Astrocyte (in vitro differentiated cells and primary cell): ENCODE results near the gene RAD51B. TPM values are rescaled to one million over a fixed set of nuclear protein-coding genes. Genes with fewer than 3 reads are reported as not detected.
A peak's percentile ranks its signal among the peaks of the same experiment; 100 is the strongest.

Experiments used
- DNase-seq: peaks from one replicate; pipeline ENCODE4 v3.0.0-alpha.2; 2010; ENCODE audit warnings: low read depth
- FAIRE-seq: peaks from 2 replicates; lab custom pipeline; 2011; peaks lifted over from hg19 to GRCh38; lab: Jason Lieb, UNC
- H2AFZ ChIP-seq: 2 replicates; pipeline ENCODE4 v1.6.0; 2012; ENCODE audit warnings: low read depth, low read length, inconsistent platforms
- H3K27ac ChIP-seq: 2 replicates; pipeline ENCODE4 v1.5.1; 2011; ENCODE audit warnings: low read depth, low read length, inconsistent platforms
- H3K27me3 ChIP-seq: 2 replicates; pipeline ENCODE4 v1.6.0; 2011; ENCODE audit warnings: low read length, inconsistent platforms; ENCODE audit not compliant: insufficient read depth
- H3K36me3 ChIP-seq: 2 replicates; pipeline ENCODE4 v1.5.1; 2011; ENCODE audit warnings: low read length, inconsistent platforms; ENCODE audit not compliant: insufficient read depth
- H3K4me1 ChIP-seq: 2 replicates; pipeline ENCODE4 v1.5.1; 2011; ENCODE audit warnings: low read length, inconsistent platforms; ENCODE audit not compliant: insufficient read depth
- H3K4me2 ChIP-seq: 2 replicates; pipeline ENCODE4 v1.6.0; 2012; ENCODE audit warnings: low read length, inconsistent platforms
- H3K4me3 ChIP-seq: 2 replicates; pipeline ENCODE4 v1.5.1; 2011; ENCODE audit warnings: low read depth, mild to moderate bottlenecking, low read length, inconsistent platforms; ENCODE audit not compliant: insufficient read depth
- H3K79me2 ChIP-seq: 2 replicates; pipeline ENCODE4 v1.6.0; 2012; ENCODE audit warnings: mild to moderate bottlenecking, low read length, inconsistent platforms; ENCODE audit not compliant: insufficient read depth
- H3K9ac ChIP-seq: 2 replicates; pipeline ENCODE4 v1.6.0; 2012; ENCODE audit warnings: mild to moderate bottlenecking, low read length, inconsistent platforms
- H3K9me3 ChIP-seq: 2 replicates; pipeline ENCODE4 v1.5.1; 2012; ENCODE audit warnings: low read depth, mild to moderate bottlenecking, low read length, inconsistent platforms; ENCODE audit not compliant: insufficient read depth
- H4K20me1 ChIP-seq: 2 replicates; pipeline ENCODE4 v1.6.0; 2012; ENCODE audit warnings: low read length, inconsistent platforms; ENCODE audit not compliant: insufficient read depth
- H3K27ac Mint-ChIP-seq: one replicate; pipeline ENCODE4 v1.8.0; 2021; ENCODE audit warnings: mild to moderate bottlenecking, mixed read lengths; ENCODE audit not compliant: unreplicated experiment
- H3K27me3 Mint-ChIP-seq: one replicate; pipeline ENCODE4 v1.8.0; 2021; ENCODE audit warnings: low read depth, mixed read lengths; ENCODE audit not compliant: unreplicated experiment
- H3K36me3 Mint-ChIP-seq: one replicate; pipeline ENCODE4 v1.8.0; 2021; ENCODE audit warnings: low read depth, mixed read lengths; ENCODE audit not compliant: unreplicated experiment
- H3K4me1 Mint-ChIP-seq: one replicate; pipeline ENCODE4 v1.8.0; 2021; ENCODE audit warnings: low read depth, mixed read lengths; ENCODE audit not compliant: unreplicated experiment
- H3K4me3 Mint-ChIP-seq: one replicate; pipeline ENCODE4 v1.8.0; 2021; ENCODE audit warnings: mild to moderate bottlenecking, moderate library complexity, mixed read lengths; ENCODE audit not compliant: unreplicated experiment
- H3K9me3 Mint-ChIP-seq: one replicate; pipeline ENCODE4 v1.8.0; 2021; ENCODE audit warnings: mild to moderate bottlenecking, mixed read lengths; ENCODE audit not compliant: unreplicated experiment
- CTCF ChIP-seq: IDR thresholded peaks from 2 replicates; pipeline ENCODE4 v1.5.1; 2011; ENCODE audit warnings: low read depth, mild to moderate bottlenecking, inconsistent platforms, low read length, moderate library complexity; ENCODE audit not compliant: insufficient read depth
- EZH2 ChIP-seq: IDR thresholded peaks from 2 replicates; pipeline ENCODE4 v1.6.1; 2012; ENCODE audit warnings: mild to moderate bottlenecking, low read length, inconsistent platforms; ENCODE audit not compliant: insufficient read depth
- total RNA-seq: library from RNA; stranded (reverse); gene quantifications from 2 replicates; pipeline ENCODE4 v1.2.1, GENCODE V29; 2021

The RAD51B gene
- total RNA-seq, 1 donor from 2014 or later: 10.8 TPM

GRCh38 chr14:68148276-68148675 lies 328.7 kb downstream of the RAD51B start:
- DNase-seq: peak; percentile 42
- H3K4me2 ChIP-seq: no peak overlapping the region
- no peak overlapping the region for H3K4me3 Mint-ChIP-seq
- no peaks in the 10 kb centered on the region for H3K27me3 ChIP-seq
- no peak overlapping the region for H2AFZ ChIP-seq
- TF ChIP-seq CTCF (no peak), EZH2 (no peak)
- peaks cover 29% of the 10 kb centered on the region for H3K4me1 ChIP-seq
- peak overlapping the region; percentile 98 for H3K27ac Mint-ChIP-seq
- no peak overlapping the region for H3K9ac ChIP-seq
- H3K9me3 Mint-ChIP-seq: peaks cover 14% of the 10 kb centered on the region
- no peaks in the 10 kb centered on the region for H3K27me3 Mint-ChIP-seq
- H4K20me1 ChIP-seq: no peaks in the 10 kb centered on the region
- no peak overlapping the region for H3K4me3 ChIP-seq
- H3K36me3 ChIP-seq: no peaks in the 10 kb centered on the region
- H3K9me3 ChIP-seq: no peaks in the 10 kb centered on the region
- H3K36me3 Mint-ChIP-seq: peaks cover 2% of the 10 kb centered on the region
- peaks cover 49% of the 10 kb centered on the region for H3K4me1 Mint-ChIP-seq
- H3K79me2 ChIP-seq: no peaks in the 10 kb centered on the region
- H3K27ac ChIP-seq: no peak overlapping the region
- FAIRE-seq: no peak

DNA sequence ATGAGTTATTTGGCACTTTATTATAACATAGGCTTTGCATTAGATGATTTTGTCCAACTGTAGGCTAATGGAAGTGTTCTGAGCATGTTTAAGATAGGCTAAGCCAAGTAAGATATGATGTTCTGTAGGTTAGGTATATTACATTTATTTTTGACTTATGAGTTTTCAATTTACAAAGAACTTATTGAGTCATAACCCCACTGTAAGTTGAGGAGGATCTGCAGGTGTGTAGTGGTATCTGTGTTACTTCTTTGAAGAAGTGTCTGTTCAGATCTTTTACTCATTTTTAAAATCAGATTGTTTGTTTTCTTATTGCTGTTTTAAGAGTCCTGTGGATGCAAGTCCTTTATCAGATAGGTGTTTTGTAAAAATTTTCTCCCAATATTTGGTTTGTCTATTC lies 329.2 kb downstream of the RAD51B start:
- Mint-ChIP-seq H3K4me3 (no peak overlapping the region), H3K27me3 (no peaks in the 10 kb centered on the region), H3K36me3 (peaks cover 2% of the 10 kb centered on the region), H3K27ac (peak overlapping the region; percentile 98), H3K4me1 (peaks cover 47% of the 10 kb centered on the region), H3K9me3 (peaks cover 16% of the 10 kb centered on the region)
- H3K27ac ChIP-seq: no peak overlapping the region
- FAIRE-seq (no peak), DNase-seq (no peak)
- H3K27me3 ChIP-seq: no peaks in the 10 kb centered on the region
- H3K79me2 ChIP-seq: no peaks in the 10 kb centered on the region
- H3K9me3 ChIP-seq: no peaks in the 10 kb centered on the region
- H3K4me3 ChIP-seq: no peak overlapping the region
- H4K20me1 ChIP-seq: no peaks in the 10 kb centered on the region
- no peaks in the 10 kb centered on the region for H3K36me3 ChIP-seq
- peaks cover 24% of the 10 kb centered on the region for H3K4me1 ChIP-seq
- H2AFZ ChIP-seq: no peak overlapping the region
- H3K4me2 ChIP-seq: no peak overlapping the region
- no peak for TF ChIP-seq CTCF
- no peak for TF ChIP-seq EZH2
- H3K9ac ChIP-seq: no peak overlapping the region

- Histone ChIP-seq H3K79me2 (no peaks in the 10 kb centered on the region), H3K4me1 (no peaks in the 10 kb centered on the region), H3K4me3 (no peak overlapping the region), H2AFZ (no peak overlapping the region), H3K27me3 (no peaks in the 10 kb centered on the region), H3K9me3 (no peaks in the 10 kb centered on the region), H3K27ac (no peak overlapping the region), H3K9ac (no peak overlapping the region), H3K36me3 (no peaks in the 10 kb centered on the region), H4K20me1 (no peaks in the 10 kb centered on the region), H3K4me2 (no peak overlapping the region)
- FAIRE-seq (no peak), DNase-seq (no peak)
- peaks cover 20% of the 10 kb centered on the region for H3K9me3 Mint-ChIP-seq
- H3K4me3 Mint-ChIP-seq: no peak overlapping the region
- H3K27ac Mint-ChIP-seq: no peak overlapping the region
- peaks cover 5% of the 10 kb centered on the region for H3K36me3 Mint-ChIP-seq
- H3K27me3 Mint-ChIP-seq: no peaks in the 10 kb centered on the region
- TF ChIP-seq CTCF: no peak
- no peak for TF ChIP-seq EZH2
- peaks cover 19% of the 10 kb centered on the region for H3K4me1 Mint-ChIP-seq
Measured at GRCh38 chr14:68153275-68153674, 333.7 kb downstream of the RAD51B start.
